Activated CD8-positive, alpha-beta memory T cell treated with anti-CD3 and anti-CD28 coated beads for 4 hours (primary cell): ENCODE measurements around the gene AURKAIP1.
A peak's percentile ranks its signal among the peaks of the same experiment; 100 is the strongest.

Source experiments
- DNase-seq, 2 donors: peaks; one replicate each; pipeline ENCODE4 v3.0.0-alpha.2; 2020; ENCODE audit warnings: low read depth in 2 of 2

Gene AURKAIP1

DNA sequence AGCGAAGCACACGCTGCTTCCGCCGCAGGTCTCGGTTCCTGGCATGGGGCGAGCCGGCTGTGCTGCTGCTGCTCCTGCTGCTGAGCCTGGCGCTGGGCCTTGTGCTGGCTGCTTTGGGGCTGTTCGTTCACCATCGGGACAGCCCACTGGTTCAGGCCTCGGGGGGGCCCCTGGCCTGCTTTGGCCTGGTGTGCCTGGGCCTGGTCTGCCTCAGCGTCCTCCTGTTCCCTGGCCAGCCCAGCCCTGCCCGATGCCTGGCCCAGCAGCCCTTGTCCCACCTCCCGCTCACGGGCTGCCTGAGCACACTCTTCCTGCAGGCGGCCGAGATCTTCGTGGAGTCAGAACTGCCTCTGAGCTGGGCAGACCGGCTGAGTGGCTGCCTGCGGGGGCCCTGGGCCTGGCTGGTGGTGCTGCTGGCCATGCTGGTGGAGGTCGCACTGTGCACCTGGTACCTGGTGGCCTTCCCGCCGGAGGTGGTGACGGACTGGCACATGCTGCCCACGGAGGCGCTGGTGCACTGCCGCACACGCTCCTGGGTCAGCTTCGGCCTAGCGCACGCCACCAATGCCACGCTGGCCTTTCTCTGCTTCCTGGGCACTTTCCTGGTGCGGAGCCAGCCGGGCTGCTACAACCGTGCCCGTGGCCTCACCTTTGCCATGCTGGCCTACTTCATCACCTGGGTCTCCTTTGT lies 41.3 kb downstream of the AURKAIP1 start:
- DNase-seq = no peak

DNA sequence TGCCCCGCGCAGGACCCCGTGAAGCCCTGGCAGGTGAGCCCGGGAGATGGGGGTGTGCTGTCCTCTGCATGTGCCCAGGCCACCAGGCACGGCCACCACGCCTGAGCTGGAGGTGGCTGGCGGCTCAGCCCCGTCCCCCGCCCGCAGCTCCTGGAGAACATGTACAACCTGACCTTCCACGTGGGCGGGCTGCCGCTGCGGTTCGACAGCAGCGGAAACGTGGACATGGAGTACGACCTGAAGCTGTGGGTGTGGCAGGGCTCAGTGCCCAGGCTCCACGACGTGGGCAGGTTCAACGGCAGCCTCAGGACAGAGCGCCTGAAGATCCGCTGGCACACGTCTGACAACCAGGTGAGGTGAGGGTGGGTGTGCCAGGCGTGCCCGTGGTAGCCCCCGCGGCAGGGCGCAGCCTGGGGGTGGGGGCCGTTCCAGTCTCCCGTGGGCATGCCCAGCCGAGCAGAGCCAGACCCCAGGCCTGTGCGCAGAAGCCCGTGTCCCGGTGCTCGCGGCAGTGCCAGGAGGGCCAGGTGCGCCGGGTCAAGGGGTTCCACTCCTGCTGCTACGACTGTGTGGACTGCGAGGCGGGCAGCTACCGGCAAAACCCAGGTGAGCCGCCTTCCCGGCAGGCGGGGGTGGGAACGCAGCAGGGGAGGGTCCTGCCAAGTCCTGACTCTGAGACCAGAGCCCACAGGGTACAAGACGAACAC lies 42.1 kb downstream of the AURKAIP1 start:
- DNase-seq = no peak

DNA sequence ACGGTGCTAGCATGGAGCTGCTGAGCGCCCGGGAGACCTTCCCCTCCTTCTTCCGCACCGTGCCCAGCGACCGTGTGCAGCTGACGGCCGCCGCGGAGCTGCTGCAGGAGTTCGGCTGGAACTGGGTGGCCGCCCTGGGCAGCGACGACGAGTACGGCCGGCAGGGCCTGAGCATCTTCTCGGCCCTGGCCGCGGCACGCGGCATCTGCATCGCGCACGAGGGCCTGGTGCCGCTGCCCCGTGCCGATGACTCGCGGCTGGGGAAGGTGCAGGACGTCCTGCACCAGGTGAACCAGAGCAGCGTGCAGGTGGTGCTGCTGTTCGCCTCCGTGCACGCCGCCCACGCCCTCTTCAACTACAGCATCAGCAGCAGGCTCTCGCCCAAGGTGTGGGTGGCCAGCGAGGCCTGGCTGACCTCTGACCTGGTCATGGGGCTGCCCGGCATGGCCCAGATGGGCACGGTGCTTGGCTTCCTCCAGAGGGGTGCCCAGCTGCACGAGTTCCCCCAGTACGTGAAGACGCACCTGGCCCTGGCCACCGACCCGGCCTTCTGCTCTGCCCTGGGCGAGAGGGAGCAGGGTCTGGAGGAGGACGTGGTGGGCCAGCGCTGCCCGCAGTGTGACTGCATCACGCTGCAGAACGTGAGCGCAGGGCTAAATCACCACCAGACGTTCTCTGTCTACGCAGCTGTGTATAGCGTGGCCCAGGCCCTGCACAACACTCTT lies 42.8 kb downstream of the AURKAIP1 start:
- no peak for DNase-seq

DNA sequence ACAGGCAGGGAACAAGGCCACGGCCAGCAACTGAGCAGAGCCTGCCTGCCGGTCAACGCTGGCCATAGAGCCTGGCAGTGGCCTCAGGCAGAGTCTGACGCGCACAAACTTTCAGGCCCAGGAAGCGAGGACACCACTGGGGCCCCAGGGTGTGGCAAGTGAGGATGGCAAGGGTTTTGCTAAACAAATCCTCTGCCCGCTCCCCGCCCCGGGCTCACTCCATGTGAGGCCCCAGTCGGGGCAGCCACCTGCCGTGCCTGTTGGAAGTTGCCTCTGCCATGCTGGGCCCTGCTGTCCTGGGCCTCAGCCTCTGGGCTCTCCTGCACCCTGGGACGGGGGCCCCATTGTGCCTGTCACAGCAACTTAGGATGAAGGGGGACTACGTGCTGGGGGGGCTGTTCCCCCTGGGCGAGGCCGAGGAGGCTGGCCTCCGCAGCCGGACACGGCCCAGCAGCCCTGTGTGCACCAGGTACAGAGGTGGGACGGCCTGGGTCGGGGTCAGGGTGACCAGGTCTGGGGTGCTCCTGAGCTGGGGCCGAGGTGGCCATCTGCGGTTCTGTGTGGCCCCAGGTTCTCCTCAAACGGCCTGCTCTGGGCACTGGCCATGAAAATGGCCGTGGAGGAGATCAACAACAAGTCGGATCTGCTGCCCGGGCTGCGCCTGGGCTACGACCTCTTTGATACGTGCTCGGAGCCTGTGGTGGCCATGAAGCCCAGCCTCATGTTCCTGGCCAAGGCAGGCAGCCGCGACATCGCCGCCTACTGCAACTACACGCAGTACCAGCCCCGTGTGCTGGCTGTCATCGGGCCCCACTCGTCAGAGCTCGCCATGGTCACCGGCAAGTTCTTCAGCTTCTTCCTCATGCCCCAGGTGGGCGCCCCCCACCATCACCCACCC lies 43.7 kb downstream of the AURKAIP1 start, which contains the start of gene TAS1R3:
TSS of gene TAS1R3 (plus strand) at position 213 of the 898 bp plus-strand sequence. CDS start at position 279, 66 bp downstream.
- DNase-seq = no peak

DNA sequence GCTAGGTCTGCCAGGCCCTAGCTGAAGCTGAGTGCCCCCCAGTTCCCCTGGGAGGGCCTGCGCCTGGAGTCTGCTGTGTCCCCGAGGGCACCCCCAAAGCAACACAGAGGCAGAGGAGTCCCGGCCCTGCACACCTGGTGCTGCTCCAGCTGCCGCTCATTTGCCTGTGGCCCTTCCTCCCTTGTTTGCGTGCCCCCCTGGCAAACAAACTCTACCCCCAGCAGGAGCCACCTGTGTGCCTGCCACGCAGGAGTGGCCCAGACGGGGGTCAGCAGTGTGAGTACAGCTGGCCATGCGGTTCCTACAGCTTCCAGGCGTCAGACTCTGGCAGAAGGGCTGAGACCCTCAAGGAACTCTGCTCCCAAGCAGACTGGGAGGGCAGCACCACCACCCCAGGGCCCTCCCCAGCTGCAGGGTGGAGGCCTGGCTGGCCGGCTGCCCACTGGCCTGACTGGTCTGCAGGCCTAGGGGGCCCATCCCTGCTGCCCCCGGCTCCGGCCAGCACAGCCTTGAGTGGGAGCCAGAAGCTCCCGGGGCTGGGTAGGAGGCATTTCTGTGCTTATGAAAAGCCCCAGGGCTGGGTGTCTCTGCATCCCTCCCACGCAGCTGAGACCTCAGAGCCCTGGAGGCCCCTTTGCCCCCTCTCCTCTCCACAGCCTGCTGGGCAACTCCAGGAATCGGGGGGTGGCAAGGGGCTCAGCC lies 44.5 kb downstream of the AURKAIP1 start:
- DNase-seq = no peak

DNA sequence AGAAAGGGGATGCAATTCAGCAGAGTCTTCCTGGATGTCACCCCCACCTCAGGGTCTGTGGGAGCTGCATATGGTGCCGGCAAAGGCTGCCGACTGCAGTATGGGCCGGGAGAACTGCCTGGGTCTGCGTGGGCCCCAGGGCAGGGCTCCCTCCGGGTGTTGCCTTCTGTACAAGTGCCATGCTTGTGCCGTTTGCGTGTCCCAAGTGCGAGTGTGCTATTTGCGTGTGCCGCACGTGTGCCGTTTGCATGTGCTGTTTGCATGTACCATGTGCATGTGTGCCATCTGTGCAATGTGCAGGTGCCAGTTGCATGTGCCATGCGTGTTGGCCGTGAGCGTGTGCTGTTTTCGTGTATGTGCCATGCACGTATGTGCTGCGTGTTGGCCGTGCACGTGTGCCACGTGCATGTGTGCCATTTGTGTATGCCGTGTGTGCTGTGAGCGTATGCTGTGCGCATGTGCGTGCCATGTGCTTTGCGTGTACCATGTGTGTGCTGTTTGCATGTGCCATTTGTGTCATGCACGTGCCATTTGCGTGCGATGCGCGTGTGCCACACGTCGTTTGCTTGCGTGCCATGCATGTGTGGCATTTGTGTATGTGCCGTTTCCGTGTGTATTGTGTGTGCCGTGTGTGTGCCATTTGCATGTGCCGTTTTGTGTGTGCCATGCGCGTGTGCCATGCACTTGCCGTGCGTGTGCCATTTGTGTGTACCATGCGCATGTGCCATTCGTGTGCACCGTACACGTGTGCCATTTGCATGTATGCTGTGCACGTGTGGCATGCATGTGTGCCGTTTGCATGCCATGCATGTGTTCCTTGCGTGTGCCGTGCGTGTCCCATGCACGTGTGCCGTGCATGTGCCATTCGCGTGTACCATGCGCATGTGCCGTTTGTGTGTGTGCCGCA lies 45.5 kb downstream of the AURKAIP1 start:
- DNase-seq = no peak

DNA sequence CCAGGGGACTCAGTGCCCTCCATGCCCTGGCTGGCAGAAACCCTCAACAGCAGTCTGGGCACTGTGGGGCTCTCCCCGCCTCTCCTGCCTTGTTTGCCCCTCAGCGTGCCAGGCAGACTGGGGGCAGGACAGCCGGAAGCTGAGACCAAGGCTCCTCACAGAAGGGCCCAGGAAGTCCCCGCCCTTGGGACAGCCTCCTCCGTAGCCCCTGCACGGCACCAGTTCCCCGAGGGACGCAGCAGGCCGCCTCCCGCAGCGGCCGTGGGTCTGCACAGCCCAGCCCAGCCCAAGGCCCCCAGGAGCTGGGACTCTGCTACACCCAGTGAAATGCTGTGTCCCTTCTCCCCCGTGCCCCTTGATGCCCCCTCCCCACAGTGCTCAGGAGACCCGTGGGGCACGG lies 46.8 kb downstream of the AURKAIP1 start:
- DNase-seq = no peak

DNA sequence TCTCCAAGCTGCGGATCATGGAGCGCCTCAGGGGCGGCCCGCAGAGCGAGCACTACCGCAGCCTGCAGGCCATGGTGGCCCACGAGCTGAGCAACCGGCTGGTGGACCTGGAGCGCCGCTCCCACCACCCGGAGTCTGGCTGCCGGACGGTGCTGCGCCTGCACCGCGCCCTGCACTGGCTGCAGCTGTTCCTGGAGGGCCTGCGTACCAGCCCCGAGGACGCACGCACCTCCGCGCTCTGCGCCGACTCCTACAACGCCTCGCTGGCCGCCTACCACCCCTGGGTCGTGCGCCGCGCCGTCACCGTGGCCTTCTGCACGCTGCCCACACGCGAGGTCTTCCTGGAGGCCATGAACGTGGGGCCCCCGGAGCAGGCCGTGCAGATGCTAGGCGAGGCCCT lies 47.7 kb downstream of the AURKAIP1 start:
- no peak for DNase-seq

DNA sequence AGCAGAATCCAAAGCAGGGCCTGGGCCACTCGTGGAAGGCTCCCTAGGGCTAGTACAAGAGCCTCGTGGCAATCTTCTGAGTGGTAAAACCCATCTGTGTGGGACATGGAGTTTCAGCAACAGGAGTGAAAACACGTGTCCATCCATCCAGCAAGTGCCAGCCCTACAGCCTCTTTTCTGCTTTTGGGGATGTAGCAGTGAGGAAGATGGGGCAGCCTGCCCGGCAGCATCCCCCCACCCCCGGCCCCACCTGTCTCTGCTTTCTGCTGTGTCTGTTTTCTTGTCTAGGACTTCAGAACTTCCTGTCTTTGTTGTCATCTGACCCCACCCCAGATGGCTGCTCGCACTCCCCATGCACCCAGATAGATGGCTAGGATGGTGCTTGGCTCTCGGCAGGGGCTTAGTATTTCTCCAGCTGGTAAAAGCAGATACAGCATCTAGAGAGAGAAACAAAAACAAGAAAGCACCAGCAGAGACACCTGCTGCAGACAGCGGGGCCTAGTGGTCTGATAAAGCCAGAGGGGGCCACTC lies 48.9 kb downstream of the AURKAIP1 start:
- no peak for DNase-seq

DNA sequence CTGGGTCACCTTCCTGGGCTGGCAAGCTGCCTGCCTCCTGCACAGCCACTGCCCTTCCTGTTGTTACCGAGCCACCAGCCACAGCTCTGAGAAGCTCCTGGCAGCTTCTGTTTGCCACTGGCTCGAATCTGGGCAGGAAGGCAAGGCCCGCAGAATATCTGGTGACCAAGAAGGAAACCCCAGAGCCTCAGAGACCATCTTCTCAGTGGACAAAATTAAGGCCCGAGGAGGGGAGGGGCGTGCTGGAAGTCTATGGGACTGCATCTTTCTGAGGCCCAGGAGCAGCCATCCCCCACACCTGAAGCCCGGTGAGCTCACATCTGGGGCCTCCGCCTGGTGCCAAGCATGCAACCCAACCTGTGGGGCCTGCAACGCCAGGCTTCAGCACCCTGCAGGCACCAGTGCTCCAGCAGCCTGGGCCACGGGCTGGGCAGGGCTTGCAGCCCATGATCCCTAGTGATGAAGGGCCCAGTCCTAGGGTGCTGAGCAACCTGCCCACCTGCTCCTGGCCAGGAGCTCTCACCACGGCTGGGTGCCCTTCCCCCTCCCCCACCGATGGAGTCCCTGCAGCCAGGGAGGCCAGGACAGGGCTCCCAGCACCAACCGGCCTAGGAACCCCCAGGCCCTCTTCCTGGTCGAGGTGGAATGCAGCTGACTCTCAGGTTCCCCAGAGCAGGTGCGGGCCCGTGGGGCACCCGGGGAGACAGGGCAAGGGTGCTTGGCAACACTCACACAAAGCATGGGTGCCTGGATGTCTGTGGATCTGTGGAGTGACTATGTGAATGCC lies 49.5 kb downstream of the AURKAIP1 start:
- DNase-seq = no peak

DNA sequence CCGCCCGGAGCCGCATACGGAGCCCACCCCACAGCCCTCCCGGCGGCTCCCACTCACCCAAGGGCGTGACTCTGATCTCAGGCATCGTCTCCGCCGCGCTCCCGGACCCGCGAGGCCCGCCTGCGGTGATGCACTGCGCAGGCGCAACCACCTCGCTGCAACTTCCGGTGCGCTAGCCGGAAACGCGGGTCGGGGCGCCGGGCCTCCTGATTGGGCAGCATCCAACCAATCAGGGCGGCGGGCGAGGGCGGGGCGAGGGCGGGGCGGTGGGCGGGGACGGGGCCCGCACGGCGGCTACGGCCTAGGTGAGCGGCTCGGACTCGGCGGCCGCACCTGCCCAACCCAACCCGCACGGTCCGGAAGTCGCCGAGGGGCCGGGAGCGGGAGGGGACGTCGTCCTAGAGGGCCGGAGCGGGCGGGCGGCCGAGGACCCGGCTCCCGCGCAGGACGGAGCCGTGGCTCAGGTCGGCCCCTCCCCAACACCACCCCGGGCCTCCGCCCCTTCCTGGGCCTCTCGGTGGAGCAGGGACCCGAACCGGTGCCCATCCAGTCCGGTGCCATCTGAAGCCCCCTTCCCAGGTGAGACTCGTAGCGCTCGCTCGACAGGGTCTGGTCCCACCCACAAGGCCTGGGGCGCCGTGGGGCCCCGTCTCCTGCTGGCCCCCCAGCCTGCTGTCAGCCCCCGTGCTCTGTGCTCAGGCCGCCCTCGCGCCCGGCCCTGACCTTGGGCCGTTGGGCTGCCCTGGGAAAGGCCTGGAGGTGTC lies 50.3 kb downstream of the AURKAIP1 start, which contains the start of the genes CPTP and INTS11:
TSS of gene CPTP (plus strand) at position 279 of the 764 bp plus-strand sequence. CDS start 2,109 bp downstream, outside the sequence.
TSS of gene INTS11 (minus strand) at position 137 of the 764 bp plus-strand sequence. CDS start at position 85, 52 bp downstream.
- peak; percentile 94 for DNase-seq

DNA sequence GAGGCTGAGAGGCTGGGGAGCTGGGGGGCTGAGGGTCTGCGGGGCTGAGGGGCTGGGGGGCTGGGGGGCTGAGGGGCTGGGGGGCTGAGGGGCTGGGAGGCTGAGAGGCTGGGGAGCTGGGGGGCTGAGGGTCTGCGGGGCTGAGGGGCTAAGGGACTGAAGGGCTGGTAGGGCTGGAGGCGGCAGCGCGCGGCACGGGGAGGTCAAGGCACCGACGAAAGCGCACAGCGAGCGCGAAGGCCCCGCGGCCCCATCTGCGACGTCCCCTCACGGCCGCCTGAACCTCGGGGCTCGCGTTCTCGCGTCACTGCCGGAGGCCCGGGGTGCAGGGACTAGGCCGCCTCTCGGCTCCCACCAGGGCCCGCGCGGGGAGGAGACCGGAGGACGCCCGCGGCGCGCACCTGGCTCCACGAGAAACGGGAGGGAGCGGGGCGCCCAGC lies 50.9 kb downstream of the AURKAIP1 start:
- no peak for DNase-seq
